Glomerular visceral epithelial cell (primary cell): ENCODE measurements around the gene THOC1.

ENCODE experiments used
- DNase-seq: peaks from one replicate; pipeline ENCODE4 v3.0.0-alpha.2; 2016; ENCODE audit errors: extremely low spot score

Gene THOC1

GRCh38 chr18:215448-216010 lies 52.3 kb downstream of the THOC1 start:
- DNase-seq, result no peak

GRCh38 chr18:213966-214365 lies 53.9 kb downstream of the THOC1 start:
- no peak for DNase-seq

- DNase-seq, result no peak
Observed at GRCh38 chr18:213505-213904, 54.3 kb downstream of the THOC1 start.

GRCh38 chr18:212780-213179 lies 55.1 kb downstream of the THOC1 start:
- DNase-seq, result no peak

- no peak for DNase-seq
Observed at GRCh38 chr18:211582-211981, 56.3 kb downstream of the THOC1 start.

GRCh38 chr18:210733-211132 lies 57.1 kb downstream of the THOC1 start:
- DNase-seq, result no peak

GRCh38 chr18:210075-210474 lies 57.8 kb downstream of the THOC1 start:
- no peak for DNase-seq

- DNase-seq, result no peak
Observed at GRCh38 chr18:199768-200167, 68.1 kb downstream of the THOC1 start.

- DNase-seq, result no peak
Observed at GRCh38 chr18:199214-199613, 68.6 kb downstream of the THOC1 start.

- DNase-seq, result no peak
Observed at GRCh38 chr18:195651-196050, 72.2 kb downstream of the THOC1 start.

- no peak for DNase-seq
Observed at GRCh38 chr18:192801-193200, 75.0 kb downstream of the THOC1 start.

GRCh38 chr18:191725-192124 lies 76.1 kb downstream of the THOC1 start:
- DNase-seq, result no peak

- DNase-seq, result no peak
Observed at GRCh38 chr18:189254-189653, 78.6 kb downstream of the THOC1 start.

- DNase-seq, result peak; percentile 4
Observed at GRCh38 chr18:183769-184168, 84.1 kb downstream of the THOC1 start.

GRCh38 chr18:181711-182110 lies 86.1 kb downstream of the THOC1 start:
- DNase-seq, result no peak

GRCh38 chr18:179499-179898 lies 88.3 kb downstream of the THOC1 start:
- DNase-seq, result no peak

- no peak for DNase-seq
Observed at GRCh38 chr18:172361-172760, 95.5 kb downstream of the THOC1 start.
